Heart left ventricle (tissue), 13 donors: Measurements from ENCODE around the gene AHCYL2.

Source experiments
- POLR2A ChIP-seq, 2 donors: fragments of 450-650 bp; IDR thresholded peaks; one replicate each; pipeline ENCODE4 v1.6.1; 2017; ENCODE audit warnings: antibody characterized with exemption in 2 of 2, mild to moderate bottlenecking in 2 of 2, moderate library complexity in 2 of 2
- TF ChIP-seq, protein P1 (sequence below), 12 donors: fragments of 200-600 bp; sonication (generic) in 4 of 12; IDR thresholded peaks; one replicate each; pipeline versions ENCODE4 v1.5.0 to v1.8.0; 2018 to 2022; ENCODE audit warnings: antibody characterized with exemption in 12 of 12, mild to moderate bottlenecking in 5 of 12
- donor health status: ischemic (EF 13 %, LVEDD 7.1; RV severe dilation, severe dysfunction).
- donor health status: DM: no; HTN: yes; CAD: no.
- donor health status: DM: no; HTN: no; CAD: no.
- donor health status: ischemic (EF 25% LVEDD 6.9; RV normal size, moderate dysfunction).
- donor health status: ischemic (EF 25% LVEDD 5.7; RV mildly dilated, moderate dysfunction).
- donor health status: ischemic (EF 35%, LVEDD 5.7; RV mildly dilated, moderate dysfunction).
- donor health status: nonischemic (EF 11% LVEDD 7.7; RV severe dilation, severe dysfunction).
- donor health status: DM: yes; HTN: yes; CAD: no.
- donor health status: PGD.
- donor health status: ischemic (EF 29% LVEDD 5.4; RV normal size, mild dysfunction).
- donor health status: nonischemic (EF 23%, LVEDD 6.1; RV moderate dilation, normal function).

DNA sequence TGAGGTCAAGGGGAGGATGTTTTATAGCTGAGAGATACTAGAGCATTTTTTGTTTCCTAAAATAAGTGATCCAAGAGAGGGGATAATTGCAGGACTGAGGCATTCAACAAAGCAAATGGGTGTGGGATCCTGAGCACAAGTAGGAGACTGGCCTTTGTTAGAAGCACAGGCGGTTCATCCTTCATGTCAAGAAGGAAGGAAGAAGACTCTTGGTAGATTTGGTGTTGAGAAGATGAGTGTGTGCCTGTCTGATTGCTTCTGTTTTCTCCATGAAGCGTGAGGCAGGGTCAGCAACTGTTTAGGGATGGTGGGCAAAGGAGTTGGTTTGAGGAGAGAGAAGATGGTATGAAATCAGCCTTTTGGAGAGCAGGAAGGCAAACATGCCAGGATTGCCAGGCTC lies 237.0 kb downstream of the AHCYL2 start:
- TF ChIP-seq, protein P1, sequence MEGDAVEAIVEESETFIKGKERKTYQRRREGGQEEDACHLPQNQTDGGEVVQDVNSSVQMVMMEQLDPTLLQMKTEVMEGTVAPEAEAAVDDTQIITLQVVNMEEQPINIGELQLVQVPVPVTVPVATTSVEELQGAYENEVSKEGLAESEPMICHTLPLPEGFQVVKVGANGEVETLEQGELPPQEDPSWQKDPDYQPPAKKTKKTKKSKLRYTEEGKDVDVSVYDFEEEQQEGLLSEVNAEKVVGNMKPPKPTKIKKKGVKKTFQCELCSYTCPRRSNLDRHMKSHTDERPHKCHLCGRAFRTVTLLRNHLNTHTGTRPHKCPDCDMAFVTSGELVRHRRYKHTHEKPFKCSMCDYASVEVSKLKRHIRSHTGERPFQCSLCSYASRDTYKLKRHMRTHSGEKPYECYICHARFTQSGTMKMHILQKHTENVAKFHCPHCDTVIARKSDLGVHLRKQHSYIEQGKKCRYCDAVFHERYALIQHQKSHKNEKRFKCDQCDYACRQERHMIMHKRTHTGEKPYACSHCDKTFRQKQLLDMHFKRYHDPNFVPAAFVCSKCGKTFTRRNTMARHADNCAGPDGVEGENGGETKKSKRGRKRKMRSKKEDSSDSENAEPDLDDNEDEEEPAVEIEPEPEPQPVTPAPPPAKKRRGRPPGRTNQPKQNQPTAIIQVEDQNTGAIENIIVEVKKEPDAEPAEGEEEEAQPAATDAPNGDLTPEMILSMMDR (IDR thresholded peaks at IDR 0.05) = no peak
- no peak for TF ChIP-seq POLR2A (IDR thresholded peaks at IDR 0.05)
